ENCODE results near the gene KRTAP2-4. TPM values are rescaled to one million over a fixed set of nuclear protein-coding genes. Genes with fewer than 3 reads are reported as not detected.
"Not testable (repeated sequence)": the region's sequence is repeated elsewhere in the genome, so short reads cannot be mapped to it uniquely, and the experiment has no call there.

KRTAP2-4 gene
- total RNA-seq, 4 donors from 2014 or later = not detected

GRCh38 chr17:41048441-41048840, 17.2 kb downstream of the KRTAP2-4 start:
- TF ChIP-seq EP300 (IDR thresholded peaks at IDR 0.05) (no peak), CTCF (IDR thresholded peaks at IDR 0.05) (no peak), POLR2A (IDR thresholded peaks at IDR 0.05) (no peak), POLR2AphosphoS5 (IDR thresholded peaks at IDR 0.05) (no peak)
- ATAC-seq = no peak
- Histone ChIP-seq H3K36me3 (no peaks in the 10 kb centered on the region), H3K9me3 (peaks cover 0 to 6% (median 0%) of the 10 kb centered on the region in 3 donors), H3K4me3 (no peak overlapping the region), H3K4me1 (no peaks in the 10 kb centered on the region), H3K27ac (no peak overlapping the region), H3K27me3 (peaks cover 33% of the 10 kb centered on the region)
- 46 to 57% methylated on average over 5 to 7 of the region's 7 CpGs for WGBS, 2 donors (ENCODE audit: low coverage in 1 of 2)

GRCh38 chr17:41046735-41047465, 18.8 kb downstream of the KRTAP2-4 start, which contains the start of gene KRTAP2-1:
TSS of gene KRTAP2-1 (minus strand) at chr17:41047316. CDS start at chr17:41047267, 49 bp downstream.
- WGBS, 2 donors (ENCODE audit: low coverage in 1 of 2) = 35 to 60% methylated on average over 2 to 4 of the region's 33 CpGs
- H3K4me1 ChIP-seq, H3K36me3 ChIP-seq, ATAC-seq, H3K4me3 ChIP-seq, H3K27ac ChIP-seq: not testable (repeated sequence)
- Histone ChIP-seq H3K9me3 (peaks cover 0 to 12% (median 0%) of the 10 kb centered on the region in 3 donors), H3K27me3 (peaks cover 33% of the 10 kb centered on the region)

- Histone ChIP-seq H3K4me3 (no peak overlapping the region), H3K27me3 (peaks cover 14% of the 10 kb centered on the region), H3K9me3 (peaks cover 0 to 12% (median 0%) of the 10 kb centered on the region in 3 donors), H3K36me3 (no peaks in the 10 kb centered on the region), H3K27ac (no peak overlapping the region), H3K4me1 (no peaks in the 10 kb centered on the region)
- no peak for ATAC-seq
- 92 to 100% methylated on average over 1 of the region's 1 CpG for WGBS, 2 donors (ENCODE audit: low coverage in 1 of 2)
- TF ChIP-seq CTCF (IDR thresholded peaks at IDR 0.05) = no peak
- TF ChIP-seq POLR2AphosphoS5 (IDR thresholded peaks at IDR 0.05) = no peak
- TF ChIP-seq EP300 (IDR thresholded peaks at IDR 0.05) = no peak
- TF ChIP-seq POLR2A (IDR thresholded peaks at IDR 0.05) = no peak
Observed at GRCh38 chr17:41042953-41043352, 22.7 kb downstream of the KRTAP2-4 start.

- H3K4me3 ChIP-seq, ATAC-seq, H3K36me3 ChIP-seq, H3K4me1 ChIP-seq, H3K27me3 ChIP-seq, H3K27ac ChIP-seq: not testable (repeated sequence)
- 45 to 71% methylated on average over 2 of the region's 14 CpGs for WGBS, 2 donors (ENCODE audit: low coverage in 1 of 2)
- peaks cover 0 to 12% (median 0%) of the 10 kb centered on the region in 3 donors for H3K9me3 ChIP-seq
Observed at GRCh38 chr17:41040783-41041571, 24.7 kb downstream of the KRTAP2-4 start, which contains the start of gene KRTAP1-1. TSS of gene KRTAP1-1 (minus strand) at chr17:41041450. CDS start at chr17:41041397, 53 bp downstream.

GRCh38 chr17:41037853-41038350, 27.8 kb downstream of the KRTAP2-4 start:
- no peak overlapping the region for H3K27ac ChIP-seq
- no peak for TF ChIP-seq POLR2AphosphoS5 (IDR thresholded peaks at IDR 0.05)
- no peak for TF ChIP-seq EP300 (IDR thresholded peaks at IDR 0.05)
- H3K4me1 ChIP-seq = no peaks in the 10 kb centered on the region
- H3K9me3 ChIP-seq = peaks cover 0 to 4% (median 0%) of the 10 kb centered on the region in 3 donors
- ATAC-seq = no peak
- whole genome bisulfite sequencing, 2 donors (ENCODE audit: low coverage in 1 of 2) = 58 to 59% methylated on average over 2 of the region's 2 CpGs
- H3K36me3 ChIP-seq = no peaks in the 10 kb centered on the region
- no peaks in the 10 kb centered on the region for H3K27me3 ChIP-seq
- no peak overlapping the region for H3K4me3 ChIP-seq

- H3K9me3 ChIP-seq, ATAC-seq, H3K4me3 ChIP-seq, H3K36me3 ChIP-seq, H3K27ac ChIP-seq, H3K27me3 ChIP-seq, H3K4me1 ChIP-seq: not testable (repeated sequence)
- 88 to 90% methylated on average over 4 to 5 of the region's 10 CpGs for WGBS, 2 donors (ENCODE audit: low coverage in 1 of 2)
Observed at GRCh38 chr17:41034346-41034935, 31.2 kb downstream of the KRTAP2-4 start, which contains the start of gene KRTAP1-3. TSS of gene KRTAP1-3 (minus strand) at chr17:41034874. CDS start at chr17:41034821, 53 bp downstream.

Measured in gastroesophageal sphincter (tissue), 4 donors.